ENCODE results near the gene KLF3.

The KLF3 gene

GRCh38 chr4:38675146-38676121 is 11.4 kb downstream of the KLF3 start:
- DNase-seq = peak; percentile 66

GRCh38 chr4:38676986-38677385 is 13.0 kb downstream of the KLF3 start:
- DNase-seq = no peak

GRCh38 chr4:38677441-38677840 is 13.4 kb downstream of the KLF3 start:
- no peak for DNase-seq

- DNase-seq = no peak
Observed at GRCh38 chr4:38678078-38678477, 14.1 kb downstream of the KLF3 start.

- DNase-seq = no peak
Observed at GRCh38 chr4:38679921-38680320, 15.9 kb downstream of the KLF3 start.

- DNase-seq = no peak
Observed at GRCh38 chr4:38681281-38681991, 17.4 kb downstream of the KLF3 start.

GRCh38 chr4:38682336-38682735 is 18.3 kb downstream of the KLF3 start:
- DNase-seq = no peak

- no peak for DNase-seq
Observed at GRCh38 chr4:38683276-38683675, 19.3 kb downstream of the KLF3 start.

GRCh38 chr4:38684271-38684670 is 20.3 kb downstream of the KLF3 start:
- DNase-seq = no peak

GRCh38 chr4:38684951-38685844 is 21.2 kb downstream of the KLF3 start:
- DNase-seq = no peak

- DNase-seq = no peak
Observed at GRCh38 chr4:38686682-38687081, 22.7 kb downstream of the KLF3 start.

- DNase-seq = no peak
Observed at GRCh38 chr4:38687571-38688011, 23.6 kb downstream of the KLF3 start.

- no peak for DNase-seq
Observed at GRCh38 chr4:38688676-38689355, 24.8 kb downstream of the KLF3 start.

- no peak for DNase-seq
Observed at GRCh38 chr4:38691251-38692008, 27.4 kb downstream of the KLF3 start.

GRCh38 chr4:38692421-38692820 is 28.4 kb downstream of the KLF3 start:
- no peak for DNase-seq

GRCh38 chr4:38693569-38693968 is 29.6 kb downstream of the KLF3 start:
- no peak for DNase-seq

GRCh38 chr4:38694330-38694729 is 30.3 kb downstream of the KLF3 start:
- no peak for DNase-seq

GRCh38 chr4:38695809-38696208 is 31.8 kb downstream of the KLF3 start:
- no peak for DNase-seq

GRCh38 chr4:38696697-38697096 is 32.7 kb downstream of the KLF3 start:
- DNase-seq = no peak

- DNase-seq = no peak
Observed at GRCh38 chr4:38698176-38698575, 34.2 kb downstream of the KLF3 start.

GRCh38 chr4:38699112-38699511 is 35.1 kb downstream of the KLF3 start:
- no peak for DNase-seq

GRCh38 chr4:38703635-38704034 is 39.6 kb downstream of the KLF3 start:
- DNase-seq = no peak

Data from activated CD4-positive, alpha-beta T cell treated with anti-CD3 and anti-CD28 coated beads for 1 hour (primary cell).